DMS 273 (cell line): ENCODE data around the gene PPFIA4.

Experiments
- DNase-seq: peaks from one replicate; lab custom pipeline; 2025; ENCODE audit not compliant: unreplicated experiment; lab: John Stamatoyannopoulos, UW

Gene PPFIA4

GRCh38 chr1:203039609-203040512, 13.6 kb downstream of the PPFIA4 start:
- DNase-seq = peak; percentile 61

DNA sequence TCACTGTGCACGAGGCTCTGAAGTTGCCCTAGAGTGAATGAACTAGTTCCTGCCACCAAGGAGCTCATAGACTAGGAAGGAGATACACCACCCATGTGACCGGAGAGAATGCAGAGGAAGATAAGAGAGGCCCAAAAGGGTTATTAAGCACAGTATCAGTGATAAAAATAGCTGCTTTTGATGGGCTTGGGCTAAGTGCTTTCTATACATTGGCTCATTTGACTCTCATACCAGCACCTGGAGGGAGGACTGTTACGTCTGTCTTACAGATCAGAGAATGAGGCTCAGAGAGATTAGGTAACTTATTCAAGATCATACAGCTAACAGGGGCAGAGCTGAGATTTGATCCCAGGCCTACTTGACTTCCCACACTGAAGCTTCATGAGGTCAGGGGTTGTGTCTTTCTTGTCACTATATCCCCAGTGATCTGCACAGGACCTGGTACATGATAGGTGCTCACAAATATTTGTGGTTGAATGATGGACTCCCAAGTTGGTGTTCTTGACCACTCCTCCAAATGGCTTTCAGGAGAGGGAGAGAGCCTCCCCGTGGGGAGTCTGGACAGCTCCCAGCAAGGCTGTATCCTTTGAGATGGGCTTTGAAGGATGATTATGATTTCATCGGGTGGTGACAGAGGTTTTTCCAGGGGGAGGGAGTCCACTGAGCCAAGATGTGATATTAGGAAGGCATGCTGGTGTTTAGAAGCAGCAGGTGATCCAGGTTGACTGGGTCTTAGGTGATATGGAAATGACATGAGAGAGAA, 14.4 kb downstream of the PPFIA4 start:
- DNase-seq = no peak

- DNase-seq = no peak
Observed at GRCh38 chr1:203041351-203041932, 15.2 kb downstream of the PPFIA4 start.

GRCh38 chr1:203043830-203044545, 17.7 kb downstream of the PPFIA4 start:
- no peak for DNase-seq

- peak; percentile 22 for DNase-seq
Observed at GRCh38 chr1:203044546-203045250, 18.4 kb downstream of the PPFIA4 start.

- no peak for DNase-seq
Observed at GRCh38 chr1:203045336-203045735, 19.0 kb downstream of the PPFIA4 start.

GRCh38 chr1:203045821-203046594, 19.7 kb downstream of the PPFIA4 start:
- DNase-seq = peak; percentile 57

DNA sequence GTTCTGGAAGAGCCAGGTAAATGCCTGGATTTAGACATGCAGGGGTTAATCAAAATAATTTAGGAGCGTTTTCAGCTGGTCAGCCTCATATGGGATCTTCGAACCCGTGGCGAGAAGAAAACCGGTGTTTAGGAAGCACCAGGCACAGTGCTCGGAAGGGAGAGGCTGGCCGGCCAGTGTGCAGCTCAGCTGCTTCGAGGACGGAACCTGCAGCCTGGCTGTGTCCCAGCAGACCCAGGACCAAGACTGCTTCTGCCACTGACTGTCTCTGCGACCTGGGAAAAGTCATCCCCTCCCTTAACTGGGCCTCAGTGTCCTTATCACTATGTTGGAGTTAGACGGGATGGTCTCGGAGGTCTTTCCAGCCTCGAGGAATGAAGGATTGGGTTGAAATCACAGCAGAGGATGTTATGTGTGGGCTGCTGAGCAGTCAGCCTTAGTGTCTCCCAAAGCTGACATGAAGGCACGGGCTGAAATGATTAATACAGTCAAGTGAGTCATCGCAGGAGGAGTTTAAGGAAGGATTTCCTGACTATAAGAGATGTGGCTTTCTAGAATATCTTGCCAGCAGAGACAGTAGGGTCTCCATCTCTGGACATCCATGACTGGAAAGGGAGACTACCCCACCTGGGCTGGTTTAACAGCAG, 20.8 kb downstream of the PPFIA4 start:
- no peak for DNase-seq

GRCh38 chr1:203048086-203048485, 21.8 kb downstream of the PPFIA4 start:
- peak; percentile 73 for DNase-seq

GRCh38 chr1:203048555-203049051, 22.3 kb downstream of the PPFIA4 start:
- DNase-seq = peak; percentile 94

GRCh38 chr1:203049077-203049476, 22.8 kb downstream of the PPFIA4 start:
- no peak for DNase-seq

- no peak for DNase-seq
Observed at GRCh38 chr1:203049576-203050180, 23.4 kb downstream of the PPFIA4 start.

GRCh38 chr1:203050826-203051225, 24.5 kb downstream of the PPFIA4 start:
- no peak for DNase-seq

DNA sequence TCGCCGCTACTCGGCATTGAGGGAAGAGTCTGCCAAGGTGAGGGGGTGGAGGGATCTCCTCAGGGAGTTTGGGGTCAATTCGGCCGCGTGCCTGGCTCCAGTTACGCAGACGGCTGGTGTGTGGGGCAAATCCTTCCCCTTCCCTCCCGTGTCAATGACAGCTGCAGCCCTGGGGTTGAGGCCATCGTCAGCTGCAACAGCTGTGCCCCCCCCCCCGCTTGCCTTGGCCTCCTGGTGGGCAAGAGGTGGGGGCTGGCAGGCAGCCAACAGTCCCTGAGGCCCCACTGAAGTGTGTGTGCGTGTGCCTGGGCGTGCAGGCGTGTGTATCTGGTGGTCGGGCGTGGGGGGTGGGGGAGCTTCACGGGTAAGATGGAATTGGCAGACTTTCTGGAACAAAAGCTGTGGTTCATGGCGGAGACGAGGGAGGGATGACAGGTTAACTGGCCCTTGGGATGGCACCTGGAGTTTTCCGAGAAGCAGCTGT, 25.6 kb downstream of the PPFIA4 start:
- peak; percentile 88 for DNase-seq

DNA sequence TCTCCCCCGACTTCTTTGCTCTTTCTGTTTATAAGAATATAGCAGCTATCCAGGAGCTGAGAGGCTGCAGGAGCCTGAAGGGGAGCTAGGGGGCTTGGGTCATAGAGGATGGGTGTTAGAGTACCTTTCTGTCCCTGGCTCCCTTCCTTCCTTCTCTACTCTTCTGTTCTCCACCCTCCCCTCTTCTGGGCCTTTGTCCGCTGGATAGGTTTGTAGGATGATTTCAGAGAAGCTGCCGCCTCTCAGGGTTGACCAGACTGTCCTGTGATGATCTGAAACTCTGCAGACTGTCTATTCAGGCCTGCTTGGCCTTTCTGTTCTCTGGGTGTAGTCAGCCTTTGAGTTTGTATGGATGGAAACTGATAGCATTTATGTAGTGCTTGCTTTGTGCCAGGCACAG, 26.3 kb downstream of the PPFIA4 start:
- DNase-seq = no peak

DNA sequence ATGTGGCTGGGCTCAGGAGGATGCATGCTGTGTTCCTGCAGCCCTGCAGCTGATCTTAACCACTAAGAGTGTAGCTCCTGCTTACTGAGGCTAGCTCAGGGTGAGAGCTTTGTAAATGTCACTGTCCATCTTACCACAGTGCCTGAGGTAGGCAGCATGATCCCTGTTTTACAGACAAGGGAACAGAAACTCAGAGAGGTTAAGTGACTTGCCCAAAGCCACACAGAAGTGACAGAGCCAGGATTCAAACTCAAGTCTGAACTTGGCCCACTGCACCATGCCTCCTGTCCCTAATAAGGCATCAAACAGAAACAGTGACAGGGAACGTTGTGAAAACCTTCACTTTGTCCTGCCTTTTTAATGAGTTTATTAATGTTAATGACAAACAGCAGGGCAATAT, 27.9 kb downstream of the PPFIA4 start:
- DNase-seq = no peak

DNA sequence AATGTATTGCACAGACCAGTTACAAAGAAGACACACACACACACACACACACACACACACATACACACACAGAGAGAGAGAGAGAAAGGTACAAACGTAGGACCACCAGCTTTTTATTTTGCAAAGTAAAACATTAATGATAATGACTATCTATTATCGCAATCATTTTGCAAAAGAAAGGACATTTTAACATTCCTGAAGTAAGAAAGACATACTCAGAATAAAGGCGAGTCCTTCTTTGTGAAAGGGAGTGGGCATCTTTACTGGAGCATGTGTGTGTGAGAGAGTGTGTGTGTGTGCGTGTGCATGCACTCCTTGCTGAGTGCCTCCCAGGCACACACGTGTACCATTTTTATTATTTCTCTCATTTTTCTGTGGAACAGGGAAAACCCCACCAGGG, 28.4 kb downstream of the PPFIA4 start:
- no peak for DNase-seq

DNA sequence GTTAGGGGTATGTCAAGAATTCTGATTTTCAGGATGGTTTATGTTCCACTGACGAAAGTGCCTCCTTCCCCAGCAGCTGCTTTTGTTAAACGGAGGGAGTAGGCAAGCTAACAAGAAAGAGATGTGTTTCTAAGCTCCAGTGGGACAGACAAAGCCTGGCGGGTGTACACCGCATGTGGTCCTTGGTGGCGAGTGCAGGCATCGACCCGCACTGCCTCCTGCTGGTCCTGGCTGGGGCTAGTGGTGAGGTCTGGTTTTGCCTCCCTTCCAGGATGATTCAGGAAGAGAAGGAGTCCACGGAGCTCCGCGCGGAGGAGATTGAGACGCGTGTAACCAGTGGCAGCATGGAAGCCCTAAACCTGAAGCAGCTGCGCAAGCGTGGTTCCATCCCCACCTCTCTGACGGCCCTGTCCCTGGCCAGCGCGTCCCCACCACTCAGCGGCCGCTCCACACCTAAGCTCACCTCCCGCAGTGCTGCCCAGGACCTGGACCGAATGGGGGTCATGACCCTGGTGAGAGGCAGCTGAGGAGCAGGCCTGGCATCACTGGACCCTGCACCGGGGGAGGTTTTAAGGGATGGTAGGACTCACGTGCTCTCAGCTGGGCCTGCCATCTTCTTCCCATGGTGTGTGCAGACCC, 29.0 kb downstream of the PPFIA4 start:
- peak; percentile 38 for DNase-seq
